MM.1S (cell line): Measurements from ENCODE around the gene MYH7.

ENCODE experiments used
- DNase-seq: peaks from one replicate; pipeline ENCODE4 v3.0.0-alpha.2; 2015
- H2AFZ ChIP-seq: fragments of 300-600 bp; sonication (generic); 2 replicates; pipeline ENCODE4 v1.6.0; 2016; ENCODE audit warnings: antibody characterized with exemption, low read length
- H3F3A ChIP-seq: fragments of 300-600 bp; sonication (generic); 2 replicates; pipeline ENCODE4 v1.6.1; 2016; ENCODE audit warnings: mild to moderate bottlenecking, antibody characterized with exemption, low read length, moderate library complexity, mixed read lengths; ENCODE audit not compliant: insufficient read depth
- H3K27ac ChIP-seq: fragments of 300-600 bp; sonication (generic); 2 replicates; pipeline ENCODE4 v1.5.1; 2016; ENCODE audit warnings: mild to moderate bottlenecking, low read length
- H3K27me3 ChIP-seq: fragments of 300-600 bp; sonication (generic); replicated peaks from 2 replicates; pipeline ENCODE4 v1.6.0; 2016; ENCODE audit warnings: low read length; ENCODE audit not compliant: insufficient read depth
- H3K36me3 ChIP-seq: fragments of 300-600 bp; sonication (generic); replicated peaks from 2 replicates; pipeline ENCODE4 v1.6.1; 2016; ENCODE audit warnings: mild to moderate bottlenecking, low read length, mixed read lengths; ENCODE audit not compliant: insufficient read depth
- H3K4me1 ChIP-seq: fragments of 300-600 bp; sonication (generic); 2 replicates; pipeline ENCODE4 v1.6.1; 2016; ENCODE audit warnings: low read length, mixed read lengths
- H3K4me2 ChIP-seq: fragments of 300-600 bp; sonication (generic); 2 replicates; pipeline ENCODE4 v1.6.0; 2016; ENCODE audit warnings: low read depth, low read length
- H3K4me3 ChIP-seq: fragments of 300-600 bp; sonication (generic); 2 replicates; pipeline ENCODE4 v1.5.1; 2016; ENCODE audit warnings: low read length, mixed read lengths
- H3K79me2 ChIP-seq: fragments of 300-600 bp; sonication (generic); 2 replicates; pipeline ENCODE4 v1.6.1; 2016; ENCODE audit warnings: mixed run types, low read length, mixed read lengths
- H3K9ac ChIP-seq: fragments of 300-600 bp; sonication (generic); 2 replicates; pipeline ENCODE4 v1.6.1; 2016; ENCODE audit warnings: low read length, mixed read lengths
- H3K9me2 ChIP-seq: fragments of 300-600 bp; sonication (generic); replicated peaks from 2 replicates; pipeline ENCODE4 v1.6.1; 2016; ENCODE audit warnings: mild to moderate bottlenecking, low read length, mixed read lengths; ENCODE audit not compliant: insufficient read depth
- H3K9me3 ChIP-seq: fragments of 300-600 bp; sonication (generic); replicated peaks from 2 replicates; pipeline ENCODE4 v1.6.1; 2016; ENCODE audit warnings: mild to moderate bottlenecking, low read length, mixed read lengths; ENCODE audit not compliant: insufficient read depth
- H4K20me1 ChIP-seq: fragments of 300-600 bp; sonication (generic); 2 replicates; pipeline ENCODE4 v1.6.1; 2016; ENCODE audit warnings: mild to moderate bottlenecking, low read length, moderate library complexity, mixed read lengths; ENCODE audit not compliant: insufficient read depth
- EZH2 ChIP-seq: fragments of 300-600 bp; sonication (generic); optimal IDR thresholded peaks from 2 replicates; pipeline ENCODE3; 2017; ENCODE audit warnings: low read depth, mild to moderate bottlenecking, antibody characterized with exemption, low read length, mixed read lengths
- EZH2phosphoT487 ChIP-seq: fragments of 300-600 bp; sonication (generic); IDR thresholded peaks from 2 replicates; pipeline ENCODE4 v1.6.1; 2018; ENCODE audit warnings: antibody characterized with exemption, low read length
- TF ChIP-seq, protein P1 (sequence below): fragments of 300-600 bp; sonication (generic); IDR thresholded peaks from 2 replicates; pipeline ENCODE4 v1.5.1; 2016; ENCODE audit warnings: antibody characterized with exemption, low read length, mixed read lengths

MYH7 gene

DNA sequence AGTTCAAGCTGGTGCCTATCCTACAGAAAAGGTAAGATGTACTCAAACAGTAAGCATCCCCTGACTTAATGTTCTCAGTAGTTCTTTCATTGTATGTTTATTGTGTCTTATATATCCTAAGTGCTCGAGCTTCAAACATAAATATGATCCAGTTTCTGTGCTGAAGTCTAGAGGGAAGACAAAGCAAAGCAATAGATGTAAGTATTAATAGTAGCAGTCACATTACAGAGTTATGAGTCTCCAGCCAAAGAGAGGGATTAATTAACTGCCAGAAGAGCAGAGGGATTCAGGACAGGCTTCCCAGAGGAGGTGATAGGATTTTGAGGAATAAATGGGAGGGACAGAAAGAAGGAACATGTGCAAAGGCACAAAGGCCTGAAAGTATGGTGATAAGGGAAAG lies 35.5 kb upstream of the MYH7 start:
- DNase-seq: no peak
- Histone ChIP-seq H4K20me1 (no peaks in the 10 kb centered on the region), H3K9ac (no peak overlapping the region), H3K27me3 (no peaks in the 10 kb centered on the region), H2AFZ (no peak overlapping the region), H3K79me2 (peaks cover 16% of the 10 kb centered on the region), H3K27ac (no peak overlapping the region), H3F3A (no peaks in the 10 kb centered on the region), H3K9me3 (no peaks in the 10 kb centered on the region), H3K4me3 (no peak overlapping the region), H3K4me1 (no peaks in the 10 kb centered on the region), H3K36me3 (no peaks in the 10 kb centered on the region), H3K4me2 (no peak overlapping the region), H3K9me2 (no peaks in the 10 kb centered on the region)
- TF ChIP-seq, protein P1, sequence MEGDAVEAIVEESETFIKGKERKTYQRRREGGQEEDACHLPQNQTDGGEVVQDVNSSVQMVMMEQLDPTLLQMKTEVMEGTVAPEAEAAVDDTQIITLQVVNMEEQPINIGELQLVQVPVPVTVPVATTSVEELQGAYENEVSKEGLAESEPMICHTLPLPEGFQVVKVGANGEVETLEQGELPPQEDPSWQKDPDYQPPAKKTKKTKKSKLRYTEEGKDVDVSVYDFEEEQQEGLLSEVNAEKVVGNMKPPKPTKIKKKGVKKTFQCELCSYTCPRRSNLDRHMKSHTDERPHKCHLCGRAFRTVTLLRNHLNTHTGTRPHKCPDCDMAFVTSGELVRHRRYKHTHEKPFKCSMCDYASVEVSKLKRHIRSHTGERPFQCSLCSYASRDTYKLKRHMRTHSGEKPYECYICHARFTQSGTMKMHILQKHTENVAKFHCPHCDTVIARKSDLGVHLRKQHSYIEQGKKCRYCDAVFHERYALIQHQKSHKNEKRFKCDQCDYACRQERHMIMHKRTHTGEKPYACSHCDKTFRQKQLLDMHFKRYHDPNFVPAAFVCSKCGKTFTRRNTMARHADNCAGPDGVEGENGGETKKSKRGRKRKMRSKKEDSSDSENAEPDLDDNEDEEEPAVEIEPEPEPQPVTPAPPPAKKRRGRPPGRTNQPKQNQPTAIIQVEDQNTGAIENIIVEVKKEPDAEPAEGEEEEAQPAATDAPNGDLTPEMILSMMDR: no peak
- TF ChIP-seq EZH2phosphoT487 (no peak), EZH2 (no peak)

DNA sequence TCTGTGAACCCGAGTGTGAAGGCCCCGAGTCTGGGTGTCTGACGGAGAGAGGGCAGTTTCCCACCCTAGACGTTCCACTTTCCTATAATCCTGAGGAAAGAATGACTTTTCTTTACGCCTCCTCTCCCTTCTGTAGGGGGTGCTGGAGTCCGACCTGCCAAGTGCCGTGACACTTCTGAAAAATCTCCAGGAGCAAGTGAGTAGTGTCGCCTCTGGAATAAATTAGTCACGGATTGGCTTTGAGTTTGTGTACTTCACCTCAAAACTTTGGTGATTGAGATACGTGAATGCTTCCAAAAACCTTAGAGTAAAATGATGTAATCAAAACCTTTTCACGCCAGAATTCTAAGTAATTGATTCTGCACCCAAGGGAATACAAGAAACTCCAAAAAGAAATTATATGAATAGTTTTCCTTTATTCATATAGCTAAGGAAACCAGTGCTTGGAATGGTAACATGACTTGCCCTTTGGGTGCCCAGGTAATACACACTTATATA lies 34.5 kb upstream of the MYH7 start:
- Histone ChIP-seq H3K79me2 (peaks cover 16% of the 10 kb centered on the region), H2AFZ (peak overlapping the region; percentile 67; the same call in 1 of the 2 replicates), H3K36me3 (no peaks in the 10 kb centered on the region), H3K27me3 (no peaks in the 10 kb centered on the region), H3K9ac (peak overlapping the region; percentile 80), H3K9me3 (no peaks in the 10 kb centered on the region), H3K4me3 (peak overlapping the region; percentile 86), H3K4me2 (peak overlapping the region; percentile 73), H3K27ac (peak overlapping the region; percentile 51; the same call in 1 of the 2 replicates), H3K4me1 (no peaks in the 10 kb centered on the region), H3K9me2 (no peaks in the 10 kb centered on the region), H3F3A (no peaks in the 10 kb centered on the region), H4K20me1 (no peaks in the 10 kb centered on the region)
- DNase-seq: no peak
- TF ChIP-seq, protein P1: no peak

DNA sequence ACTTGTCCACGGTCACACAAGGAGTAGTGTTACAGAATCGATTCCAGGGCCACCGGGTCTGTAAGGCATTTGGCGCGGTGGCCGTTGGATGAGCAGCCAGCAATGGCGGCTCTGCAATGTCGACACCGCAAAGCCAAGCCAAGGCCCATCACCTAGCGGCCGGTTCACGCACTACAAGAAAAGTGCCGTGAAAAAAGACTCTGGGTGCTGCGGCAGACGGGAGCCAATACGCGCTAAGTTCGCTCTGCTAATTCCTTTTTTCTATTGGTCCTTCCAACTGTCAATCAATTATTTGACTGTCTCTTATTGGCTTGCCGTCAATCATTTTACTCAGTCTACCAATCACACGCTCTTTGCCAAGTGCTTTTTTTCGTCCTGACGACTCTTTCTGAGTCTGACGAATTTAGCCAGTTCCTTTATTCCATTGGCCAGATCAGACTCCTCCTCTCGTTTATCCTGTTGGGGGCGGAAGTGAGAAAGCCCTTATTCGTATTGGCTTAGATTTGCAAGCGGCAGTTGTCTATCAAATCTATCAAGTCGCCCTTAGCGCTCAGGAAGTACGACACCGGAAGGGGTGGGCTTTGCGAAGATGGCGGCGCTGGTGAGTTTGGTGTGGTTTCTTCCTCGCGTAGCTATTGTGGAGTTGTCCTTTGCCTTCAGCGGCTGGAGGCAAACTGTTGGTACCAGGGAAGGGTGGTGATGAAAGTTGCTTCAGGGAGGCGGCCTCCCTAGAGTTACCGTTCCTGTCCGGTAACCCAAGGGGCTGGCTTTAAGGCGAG lies 33.9 kb upstream of the MYH7 start, which contains the start of gene NGDN:
Gene NGDN, plus strand, starts transcription at position 577 of the 779 bp plus-strand sequence. Its CDS starts 13 bp downstream, at position 590.
- Histone ChIP-seq H4K20me1 (no peaks in the 10 kb centered on the region), H2AFZ (peak within 1 kb of the TSS; percentile 92), H3K9ac (peak within 1 kb of the TSS; percentile 80), H3F3A (no peaks in the 10 kb centered on the region), H3K4me2 (peak within 1 kb of the TSS; percentile 73), H3K27me3 (no peaks in the 10 kb centered on the region), H3K9me3 (no peaks in the 10 kb centered on the region), H3K9me2 (no peaks in the 10 kb centered on the region), H3K27ac (peak within 1 kb of the TSS; percentile 51; the same call in 1 of the 2 replicates), H3K79me2 (peaks cover 16% of the 10 kb centered on the region), H3K4me1 (no peaks in the 10 kb centered on the region), H3K4me3 (peak within 1 kb of the TSS; percentile 86), H3K36me3 (no peaks in the 10 kb centered on the region)
- DNase-seq: peak; percentile 96
- no peak for TF ChIP-seq EZH2
- TF ChIP-seq, protein P1: peak; percentile 54
